LHCN-M2 (cell line): ENCODE results near the gene MARK3. TPM values are rescaled to one million over a fixed set of nuclear protein-coding genes. Genes with fewer than 3 reads are reported as not detected.

ENCODE experiments used
- DNase-seq: peaks from one replicate; pipeline ENCODE4 v3.0.0-alpha.2; 2012; ENCODE audit warnings: low read depth
- total RNA-seq: library from RNA; depleted of rRNA; stranded (reverse); fragments of >200 nt; gene quantifications from 2 replicates; pipeline ENCODE4 v1.2.3, GENCODE V29; 2014

The MARK3 gene
- total RNA-seq, 1 experiment from 2014 or later = 61.1 TPM

DNA sequence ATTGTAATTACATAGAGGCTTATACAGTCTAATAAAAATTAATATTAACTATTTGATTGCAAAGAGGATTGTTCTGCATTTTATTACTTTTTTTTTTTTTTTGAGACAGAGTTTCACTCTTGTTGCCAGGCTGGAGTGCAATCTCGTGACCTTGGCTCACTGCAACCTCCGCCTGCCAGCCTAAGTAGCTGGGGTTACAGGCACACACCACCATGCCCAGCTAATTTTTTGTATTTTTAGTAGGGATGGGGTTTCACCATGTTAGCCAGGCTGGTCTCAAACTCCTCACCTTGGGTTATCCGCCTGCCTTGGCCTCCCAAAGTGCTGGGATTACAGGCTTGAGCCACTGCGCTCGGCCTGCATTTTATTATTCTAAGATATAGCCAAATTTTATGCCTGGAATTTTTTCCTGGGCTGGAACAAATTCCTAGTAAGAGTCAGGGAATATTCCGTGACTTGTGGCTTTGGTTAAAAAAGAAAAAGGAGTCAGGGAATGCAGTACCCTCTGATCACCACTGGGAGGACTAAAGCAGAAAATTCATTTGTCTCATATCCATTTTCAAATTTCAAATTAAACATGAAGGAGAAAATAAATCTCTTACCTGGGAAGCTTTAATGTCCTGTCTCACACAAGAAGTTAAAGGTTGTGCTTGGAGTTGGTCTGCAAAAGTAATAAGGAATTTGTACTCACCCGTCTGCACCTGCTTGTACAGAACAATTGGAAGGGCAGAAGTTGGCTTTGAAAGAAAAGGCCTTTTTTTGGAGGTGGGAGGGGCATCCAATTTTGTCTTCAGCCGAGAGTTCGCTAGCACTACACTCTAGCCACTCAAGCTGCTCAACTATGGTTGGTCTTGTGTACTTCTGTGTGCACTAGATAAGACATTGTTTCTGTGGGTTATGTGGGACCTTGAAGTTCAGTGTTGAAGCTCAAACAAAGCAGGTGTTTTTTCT lies 8.7 kb downstream of the MARK3 start:
- DNase-seq = peak; percentile 62

DNA sequence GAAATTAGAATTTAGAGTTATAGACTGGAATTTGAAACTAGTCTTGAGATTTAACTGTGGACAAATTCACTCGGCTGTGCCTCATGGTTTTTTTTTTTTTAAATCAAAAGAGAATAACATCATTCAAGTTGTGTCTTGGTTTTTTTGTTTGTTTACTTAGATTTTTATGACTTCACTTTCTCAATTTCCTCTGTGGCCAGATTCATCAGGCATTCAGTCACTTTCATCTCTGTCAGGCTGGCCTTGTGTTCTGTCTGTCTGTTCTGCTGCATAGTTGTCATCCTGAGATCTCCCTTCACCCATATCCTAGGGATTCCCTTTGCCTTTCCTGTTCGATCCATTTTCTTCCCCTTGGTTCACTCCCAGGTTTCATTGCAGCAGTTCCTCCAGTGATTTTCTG lies 10.0 kb downstream of the MARK3 start:
- DNase-seq = peak; percentile 66

DNA sequence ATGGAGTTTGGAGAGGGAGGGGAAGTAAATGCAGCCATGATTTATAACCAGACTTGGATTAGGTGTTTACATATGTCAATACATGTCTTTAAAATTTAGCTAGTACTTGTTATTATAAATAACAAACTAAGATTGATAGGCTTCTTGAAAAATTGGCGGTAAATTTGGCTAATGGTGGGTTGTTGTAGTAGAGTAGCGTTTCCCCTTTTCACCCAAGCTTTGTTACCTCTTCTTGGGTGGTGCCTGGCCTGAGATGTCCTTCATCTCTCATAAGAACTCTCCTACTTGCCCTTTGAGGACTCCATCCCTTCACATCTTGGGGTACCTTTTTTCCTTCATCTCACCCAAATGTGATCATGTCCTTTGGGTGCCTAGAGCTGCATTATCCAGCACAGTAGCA lies 11.2 kb downstream of the MARK3 start:
- no peak for DNase-seq

DNA sequence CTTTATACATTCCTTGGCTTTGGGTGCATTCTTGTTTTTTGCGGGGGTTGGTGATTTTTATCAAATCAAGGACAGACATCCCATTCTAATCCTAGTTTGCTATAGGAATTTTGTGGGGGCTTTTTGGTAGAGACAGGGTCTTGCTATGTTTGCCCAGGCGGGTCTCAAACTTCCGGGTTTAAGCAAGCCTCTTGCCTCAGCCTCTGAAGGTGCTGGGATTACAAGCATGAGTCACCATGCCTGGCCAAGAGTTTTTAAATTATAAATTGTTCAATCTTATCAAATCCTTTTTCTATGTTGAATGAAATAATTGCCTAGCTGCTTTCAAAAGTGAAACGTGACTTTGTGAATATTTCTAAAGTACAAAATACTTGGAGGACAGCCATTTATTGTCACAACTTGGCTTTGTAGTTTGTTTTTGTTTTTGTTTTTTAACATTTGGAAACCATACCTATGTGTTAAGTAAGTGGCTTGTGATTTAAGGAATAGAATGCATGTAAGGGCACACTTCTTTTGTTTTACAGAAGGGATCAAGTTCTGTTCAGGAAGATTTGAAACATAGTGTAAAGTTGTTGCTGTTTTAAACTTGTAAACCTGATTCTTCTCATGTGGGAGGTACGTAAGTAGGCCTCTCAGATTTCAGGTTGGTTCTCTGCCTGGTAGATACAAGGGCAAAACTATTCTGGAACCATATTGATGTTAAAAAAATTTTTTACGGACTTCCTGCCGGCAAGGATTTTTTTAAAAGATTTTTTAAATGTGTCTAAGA lies 13.4 kb downstream of the MARK3 start:
- no peak for DNase-seq

DNA sequence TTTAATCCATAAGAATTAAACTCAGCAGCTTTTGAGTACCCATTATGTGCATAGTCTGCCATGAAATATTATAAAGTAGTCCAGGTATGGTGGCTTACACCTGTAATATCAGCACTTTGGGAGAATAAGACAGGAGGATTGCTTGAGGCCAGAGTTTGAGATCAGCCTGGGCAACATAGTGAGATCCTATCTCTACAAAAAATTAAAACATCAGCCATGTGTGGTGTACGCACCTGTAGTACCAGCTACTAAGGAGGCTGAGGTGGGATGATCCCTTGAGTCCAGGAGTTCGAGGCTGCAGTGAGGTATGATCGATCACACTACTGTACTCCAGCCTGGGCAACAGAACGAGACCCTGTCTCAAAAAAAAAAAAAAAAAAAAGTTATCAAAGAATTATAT lies 15.3 kb downstream of the MARK3 start:
- no peak for DNase-seq

DNA sequence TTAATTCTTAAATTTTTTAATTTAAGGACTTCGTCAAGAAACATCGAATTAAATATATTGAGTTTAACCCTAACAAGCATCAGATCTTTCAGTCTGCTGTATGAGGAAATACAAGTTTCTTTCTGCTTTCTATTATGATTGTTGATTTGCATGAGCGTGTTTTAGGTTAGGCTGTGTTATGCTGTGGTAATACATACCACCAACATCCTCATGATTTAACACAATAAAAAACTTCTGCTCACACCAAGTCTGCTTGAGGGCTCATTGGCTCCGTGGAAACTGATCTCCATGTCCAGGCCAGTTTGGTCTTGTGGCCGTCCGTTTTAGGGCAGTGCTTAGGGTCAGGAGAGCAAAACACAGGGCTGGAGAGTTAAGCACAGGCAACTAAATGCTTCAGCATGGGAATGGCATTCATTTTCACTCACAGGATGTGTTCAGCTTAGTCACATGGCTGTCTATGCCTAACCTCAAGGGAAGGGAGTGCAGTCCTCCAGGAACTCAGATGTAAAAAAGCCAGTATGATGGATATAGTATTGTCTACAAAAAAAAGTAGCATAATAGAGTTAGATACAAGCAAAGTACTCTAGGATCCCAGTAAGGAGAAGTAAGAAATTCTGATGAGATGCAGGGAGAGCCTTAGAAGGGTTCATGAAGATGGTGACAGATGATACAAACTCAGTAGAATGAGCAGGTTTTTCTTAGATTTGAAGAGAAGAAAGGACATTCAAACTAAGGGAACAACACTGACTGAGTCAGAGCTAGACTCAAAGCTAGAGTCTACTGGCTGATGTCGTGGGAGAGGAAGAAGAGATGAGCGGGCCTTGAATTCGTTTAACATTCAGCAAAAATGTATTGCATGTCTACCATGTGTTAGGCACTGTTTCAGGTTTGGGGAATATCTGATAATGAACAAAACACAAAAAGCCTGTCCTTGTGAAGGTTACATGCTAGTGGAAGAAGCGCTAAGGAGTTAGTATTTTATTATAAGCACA lies 16.3 kb downstream of the MARK3 start:
- DNase-seq = peak; percentile 86

DNA sequence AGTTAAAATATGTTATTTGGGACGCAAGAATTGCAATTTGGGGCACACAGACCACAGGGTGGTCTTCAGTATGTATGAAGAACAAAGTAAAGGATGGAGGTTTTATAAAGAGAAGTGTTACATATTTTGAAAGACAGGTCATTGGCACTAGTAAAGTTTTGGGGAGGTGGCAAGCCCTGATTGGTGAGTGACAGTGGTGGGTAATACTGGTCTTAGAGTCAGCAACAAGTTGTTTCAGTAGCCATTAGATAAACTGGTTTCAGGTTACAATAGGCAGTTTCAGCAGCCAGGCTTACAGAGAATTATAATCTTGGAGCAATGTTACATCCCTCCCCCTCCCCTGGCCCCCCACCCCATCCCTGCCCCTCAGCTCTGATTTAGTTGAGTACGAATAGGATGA lies 17.5 kb downstream of the MARK3 start:
- DNase-seq = peak; percentile 37

DNA sequence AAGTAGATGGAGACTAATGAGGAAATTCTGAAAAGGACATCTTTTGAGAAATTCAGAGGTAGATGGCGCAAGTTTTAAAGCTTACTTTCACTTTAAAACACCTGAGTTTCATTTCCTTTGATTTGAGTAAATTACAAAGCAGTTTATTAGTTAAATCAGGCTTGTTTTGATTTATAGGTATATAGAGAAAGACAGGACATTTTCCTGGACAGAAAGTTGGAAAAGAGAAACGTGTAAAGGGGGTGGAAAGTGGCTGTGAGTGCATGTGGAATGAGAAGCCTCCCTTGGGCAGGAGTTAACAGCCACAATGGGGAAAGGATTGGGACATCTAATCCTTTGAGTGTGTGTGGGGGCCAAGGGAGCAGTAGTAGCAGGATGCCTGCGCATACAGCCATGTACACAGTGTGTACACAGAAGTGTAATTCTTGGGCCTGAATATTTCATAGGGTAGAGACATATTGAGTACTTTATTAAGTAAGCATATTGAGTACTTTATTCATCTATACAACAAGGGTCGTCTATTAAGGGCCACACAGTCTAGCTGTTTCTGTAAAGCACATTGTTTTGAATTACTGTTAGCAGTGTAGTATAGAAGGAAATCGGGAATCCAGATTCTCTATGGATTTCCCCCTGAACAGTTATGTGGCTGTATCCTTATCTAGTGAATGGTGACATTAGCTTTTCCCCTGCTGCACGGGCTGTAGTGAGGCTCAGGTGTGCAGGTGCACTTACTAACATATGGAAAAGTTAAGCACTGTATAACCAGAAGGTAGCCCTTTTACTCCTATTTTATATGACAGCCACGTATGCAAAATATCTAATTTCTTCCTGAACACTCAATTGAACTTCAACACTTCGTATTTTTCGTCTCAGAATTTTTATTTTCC lies 19.1 kb downstream of the MARK3 start:
- DNase-seq = no peak

GRCh38 chr14:103404920-103405319 lies 19.7 kb downstream of the MARK3 start:
- DNase-seq = no peak

- DNase-seq = no peak
These were observed 23.4 kb downstream of the MARK3 start for GRCh38 chr14:103408491-103409155.

DNA sequence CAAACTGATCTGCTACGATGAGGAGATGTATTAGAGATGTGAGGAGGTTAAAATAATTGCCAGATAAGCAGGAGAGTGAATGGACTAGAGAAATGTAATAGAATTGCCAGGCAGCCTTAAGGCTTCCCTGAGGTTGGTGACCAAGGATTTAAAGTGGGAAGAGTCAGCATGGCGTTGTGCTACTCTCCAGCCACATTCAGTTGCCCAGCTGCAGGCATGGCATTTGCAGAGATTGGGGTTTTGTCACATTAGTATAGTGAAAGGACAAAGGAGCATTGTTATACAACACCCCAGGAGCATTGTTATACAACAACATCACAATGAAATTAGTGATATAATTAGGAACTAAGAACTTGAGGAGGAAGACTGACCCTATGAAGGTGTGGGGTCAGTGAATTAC lies 31.7 kb downstream of the MARK3 start:
- DNase-seq = no peak

DNA sequence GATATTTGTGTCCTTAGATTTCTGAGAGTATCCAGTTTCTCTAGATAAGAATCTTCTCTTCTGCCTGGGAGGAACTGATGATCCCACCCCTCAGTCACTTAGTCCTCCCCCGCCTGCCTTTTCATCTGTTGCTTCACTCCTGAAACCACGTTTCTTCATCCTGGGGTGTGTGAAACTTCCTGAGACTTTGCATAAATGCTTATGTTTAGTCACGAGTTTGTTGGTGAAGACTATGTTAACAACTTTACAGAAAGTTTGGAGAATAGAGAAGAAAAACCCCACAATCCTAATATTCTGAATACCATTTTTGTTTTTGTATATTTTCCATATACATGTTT lies 33.2 kb downstream of the MARK3 start:
- peak; percentile 28 for DNase-seq

- DNase-seq = no peak
These were observed 36.3 kb downstream of the MARK3 start for GRCh38 chr14:103421556-103421955.

GRCh38 chr14:103423050-103423461 lies 37.8 kb downstream of the MARK3 start:
- peak; percentile 82 for DNase-seq

DNA sequence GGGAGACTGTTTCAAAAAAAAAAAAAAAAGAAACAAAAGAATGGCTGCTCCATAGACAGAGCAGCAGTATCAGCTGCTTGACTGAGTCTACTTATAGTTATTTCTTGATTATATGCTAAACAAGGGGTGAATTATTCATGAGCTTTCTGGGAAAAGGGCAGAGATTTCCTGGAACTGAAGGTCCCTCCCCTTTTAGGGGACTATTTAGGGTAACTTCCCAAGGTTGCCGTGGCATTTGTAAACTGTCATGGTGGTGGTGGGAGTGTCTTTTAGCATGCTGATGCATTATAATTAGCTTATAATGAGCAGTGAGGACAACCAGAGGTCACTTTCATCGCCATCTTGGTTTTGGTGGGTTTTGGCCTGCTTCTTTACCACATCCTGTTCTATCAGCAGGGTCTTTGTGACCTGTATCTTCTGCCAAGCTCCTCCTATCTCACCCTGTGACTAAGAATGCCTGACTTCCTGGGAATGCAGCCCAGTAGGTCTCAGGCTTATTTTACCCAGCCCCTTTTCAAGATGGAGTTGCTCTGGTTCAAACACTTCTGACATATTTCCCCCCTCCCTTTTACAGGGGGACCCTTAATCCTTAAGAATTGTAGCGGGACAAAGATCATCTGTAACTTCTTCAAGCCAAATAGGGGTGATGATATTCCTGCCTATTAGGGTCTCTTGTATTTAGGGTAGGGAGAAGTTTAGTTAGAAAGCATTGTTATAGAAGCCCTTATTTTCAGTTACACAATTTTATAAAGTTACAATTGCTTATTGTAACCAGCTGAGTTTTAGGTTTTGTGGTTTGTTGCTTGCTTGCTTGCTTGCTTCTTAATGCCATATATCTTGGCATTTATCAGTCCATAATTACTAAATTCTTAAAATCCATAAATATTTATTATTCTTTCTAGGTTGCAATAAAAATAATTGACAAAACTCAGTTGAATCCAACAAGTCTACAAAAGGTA lies 42.5 kb downstream of the MARK3 start:
- peak; percentile 84 for DNase-seq

- DNase-seq = no peak
These were observed 43.7 kb downstream of the MARK3 start for GRCh38 chr14:103428723-103429556.

DNA sequence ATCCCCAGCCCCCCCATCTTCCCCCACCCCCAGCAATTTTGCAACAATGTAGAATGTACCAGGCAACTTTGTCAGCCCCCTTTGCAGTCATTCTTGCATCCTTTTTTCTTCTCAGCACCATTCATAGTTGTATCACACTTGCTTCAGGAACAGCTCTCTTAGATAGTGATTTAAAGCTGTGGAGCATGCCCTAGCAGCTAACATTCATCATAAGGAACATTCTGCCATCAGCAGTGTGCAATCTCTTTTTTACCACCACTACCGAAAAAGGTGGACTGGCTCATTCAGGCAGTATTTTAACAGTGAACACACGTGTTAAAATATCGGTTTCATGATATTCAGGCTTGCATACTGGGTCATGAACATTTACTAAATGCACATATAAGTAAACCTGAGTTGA lies 45.1 kb downstream of the MARK3 start:
- DNase-seq = no peak

DNA sequence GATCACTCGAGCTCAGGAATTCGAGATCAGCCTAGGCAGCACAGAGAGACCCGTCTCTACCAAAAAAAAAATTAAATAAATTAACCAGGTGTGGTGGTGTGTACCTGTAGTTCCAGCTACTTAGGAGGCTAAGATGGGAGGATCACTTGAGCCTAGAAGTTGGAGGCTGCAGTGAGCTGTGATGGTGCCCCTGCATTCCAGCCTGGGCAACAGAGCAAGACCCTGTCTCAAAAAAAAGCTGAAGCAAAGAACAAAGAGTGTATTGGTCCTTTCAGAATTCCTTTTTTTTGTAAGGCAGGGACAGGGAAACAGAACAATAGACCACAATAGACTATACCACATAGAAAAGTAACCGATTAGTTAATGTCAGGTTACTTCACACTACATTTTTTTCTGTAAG lies 47.4 kb downstream of the MARK3 start:
- DNase-seq = no peak
